LNCAP (cell line): Measurements from ENCODE around the gene ATP6V0D1.

ENCODE experiments used
- TF ChIP-seq, protein P1 (sequence below): fragments of 450-650 bp; IDR thresholded peaks from 2 replicates; pipeline ENCODE4 v1.5.1; 2017; ENCODE audit warnings: mild to moderate bottlenecking

ATP6V0D1 gene

DNA sequence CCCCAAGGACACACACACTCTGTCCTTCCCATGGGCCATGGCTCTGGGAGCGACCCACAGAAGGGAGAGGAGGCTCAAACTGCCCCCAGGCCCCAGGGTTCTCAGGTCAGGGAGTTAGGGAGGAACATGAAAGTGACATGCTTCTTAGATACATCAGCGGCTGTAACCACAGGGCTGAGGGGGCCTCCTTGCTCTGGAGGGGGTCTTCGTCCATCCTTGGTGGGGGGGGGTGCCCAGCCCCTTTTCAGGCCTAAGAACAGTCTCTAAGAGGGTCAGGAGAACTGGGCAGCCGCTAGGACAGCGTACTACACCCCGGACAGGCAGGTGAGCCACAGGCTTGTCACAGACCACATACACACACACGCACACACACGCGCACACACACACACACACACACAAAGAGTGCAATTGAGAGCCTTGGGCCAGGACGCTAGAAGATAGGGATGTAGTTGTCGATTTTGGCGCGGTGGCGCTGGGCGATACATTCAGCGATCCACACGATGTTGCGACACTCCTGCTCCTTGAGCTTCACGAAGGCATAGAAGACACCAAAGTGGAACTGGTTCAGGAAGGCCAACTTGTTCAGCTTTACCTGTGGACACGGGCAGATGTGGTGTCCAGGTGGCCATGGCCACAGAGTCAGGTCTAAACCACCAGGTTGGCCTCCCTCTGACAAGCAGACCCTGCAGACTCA, 42.7 kb downstream of the ATP6V0D1 start:
- TF ChIP-seq, protein P1, sequence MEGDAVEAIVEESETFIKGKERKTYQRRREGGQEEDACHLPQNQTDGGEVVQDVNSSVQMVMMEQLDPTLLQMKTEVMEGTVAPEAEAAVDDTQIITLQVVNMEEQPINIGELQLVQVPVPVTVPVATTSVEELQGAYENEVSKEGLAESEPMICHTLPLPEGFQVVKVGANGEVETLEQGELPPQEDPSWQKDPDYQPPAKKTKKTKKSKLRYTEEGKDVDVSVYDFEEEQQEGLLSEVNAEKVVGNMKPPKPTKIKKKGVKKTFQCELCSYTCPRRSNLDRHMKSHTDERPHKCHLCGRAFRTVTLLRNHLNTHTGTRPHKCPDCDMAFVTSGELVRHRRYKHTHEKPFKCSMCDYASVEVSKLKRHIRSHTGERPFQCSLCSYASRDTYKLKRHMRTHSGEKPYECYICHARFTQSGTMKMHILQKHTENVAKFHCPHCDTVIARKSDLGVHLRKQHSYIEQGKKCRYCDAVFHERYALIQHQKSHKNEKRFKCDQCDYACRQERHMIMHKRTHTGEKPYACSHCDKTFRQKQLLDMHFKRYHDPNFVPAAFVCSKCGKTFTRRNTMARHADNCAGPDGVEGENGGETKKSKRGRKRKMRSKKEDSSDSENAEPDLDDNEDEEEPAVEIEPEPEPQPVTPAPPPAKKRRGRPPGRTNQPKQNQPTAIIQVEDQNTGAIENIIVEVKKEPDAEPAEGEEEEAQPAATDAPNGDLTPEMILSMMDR = no peak

GRCh38 chr16:67437513-67437912, 43.4 kb downstream of the ATP6V0D1 start:
- TF ChIP-seq, protein P1 = no peak

- TF ChIP-seq, protein P1 = no peak
Measured at GRCh38 chr16:67436640-67437193, 44.2 kb downstream of the ATP6V0D1 start.

DNA sequence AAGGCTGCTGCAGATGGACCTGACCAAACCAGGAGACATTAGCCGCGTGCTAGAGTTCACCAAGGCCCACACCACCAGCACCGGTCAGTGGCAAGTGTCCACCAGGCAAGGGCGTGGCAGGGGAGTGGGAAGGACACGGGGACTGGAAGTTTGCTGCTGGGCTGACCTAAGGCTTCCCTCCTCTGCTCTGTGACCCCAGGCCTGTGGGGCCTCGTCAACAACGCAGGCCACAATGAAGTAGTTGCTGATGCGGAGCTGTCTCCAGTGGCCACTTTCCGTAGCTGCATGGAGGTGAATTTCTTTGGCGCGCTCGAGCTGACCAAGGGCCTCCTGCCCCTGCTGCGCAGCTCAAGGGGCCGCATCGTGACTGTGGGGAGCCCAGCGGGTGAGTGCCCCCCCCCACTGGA, 45.2 kb downstream of the ATP6V0D1 start:
- TF ChIP-seq, protein P1 = no peak

- TF ChIP-seq, protein P1 = no peak
Measured at GRCh38 chr16:67433131-67433719, 47.7 kb downstream of the ATP6V0D1 start.

- TF ChIP-seq, protein P1 = no peak
Measured at GRCh38 chr16:67432506-67432890, 48.5 kb downstream of the ATP6V0D1 start.

DNA sequence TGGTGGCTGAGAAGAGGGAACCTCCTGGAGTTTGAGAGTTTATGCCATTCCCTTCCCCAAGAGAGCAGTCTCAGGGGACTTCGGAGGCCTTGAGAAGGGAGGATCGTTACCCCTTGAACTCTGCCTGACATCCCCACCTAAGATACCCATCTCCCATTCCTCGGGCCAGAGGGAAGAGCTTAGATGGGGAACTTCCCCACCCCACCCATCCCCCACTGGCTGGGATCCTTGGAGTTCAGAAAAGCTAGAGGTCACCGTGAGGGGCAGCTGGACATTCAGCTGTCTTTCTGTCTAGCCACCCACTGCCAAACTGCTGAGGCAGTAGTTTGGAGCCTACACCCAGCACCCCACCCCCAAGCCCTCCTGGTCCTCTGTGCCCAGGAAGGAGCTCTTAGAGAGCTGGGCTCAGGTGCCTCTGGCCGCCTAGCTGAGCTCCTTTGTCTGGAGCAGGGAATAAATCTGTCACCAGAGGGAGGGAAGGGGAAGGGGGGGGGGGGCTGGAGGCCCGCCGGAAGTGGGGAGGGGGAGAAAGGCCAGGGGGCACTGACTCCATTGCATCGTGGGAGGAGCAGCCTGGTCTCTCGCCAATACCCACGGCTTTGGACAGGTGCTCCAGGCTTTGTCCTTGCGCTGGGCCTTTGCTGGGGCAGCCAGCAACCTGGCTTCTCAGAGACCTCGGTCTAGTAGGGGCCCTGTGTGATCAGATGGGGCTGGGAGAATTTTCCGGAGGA, 49.0 kb downstream of the ATP6V0D1 start:
- TF ChIP-seq, protein P1 = no peak
